Hematopoietic multipotent progenitor cell treated with erythropoietin and hydrocortisone succinate and interleukin-3 and kit ligand, for 6 days (in vitro differentiated cells): Measurements from ENCODE around the gene CXCR5.

ENCODE experiments used
- DNase-seq: peaks from one replicate; pipeline ENCODE4 v3.0.0-alpha.2; 2015

The CXCR5 gene

GRCh38 chr11:118877487-118878162, 6.1 kb upstream of the CXCR5 start:
- no peak for DNase-seq

- peak; percentile 35 for DNase-seq
Measured at GRCh38 chr11:118878163-118878563, 5.5 kb upstream of the CXCR5 start.

GRCh38 chr11:118881228-118881627, 2.5 kb upstream of the CXCR5 start:
- DNase-seq, result no peak

GRCh38 chr11:118882491-118882890, 1.2 kb upstream of the CXCR5 start:
- DNase-seq, result peak; percentile 35

GRCh38 chr11:118883004-118883367, 706 bp upstream of the CXCR5 start:
- DNase-seq, result no peak

GRCh38 chr11:118884875-118885274, 1.2 kb downstream of the CXCR5 start:
- no peak for DNase-seq

GRCh38 chr11:118885319-118885718, 1.6 kb downstream of the CXCR5 start:
- DNase-seq, result no peak

- DNase-seq, result no peak
Measured at GRCh38 chr11:118885831-118886565, 2.3 kb downstream of the CXCR5 start.

- DNase-seq, result no peak
Measured at GRCh38 chr11:118886681-118887111, 3.0 kb downstream of the CXCR5 start.

GRCh38 chr11:118887206-118887605, 3.5 kb downstream of the CXCR5 start:
- DNase-seq, result no peak

GRCh38 chr11:118888398-118888797, 4.7 kb downstream of the CXCR5 start:
- no peak for DNase-seq

- DNase-seq, result no peak
Measured at GRCh38 chr11:118889797-118890196, 6.1 kb downstream of the CXCR5 start.

GRCh38 chr11:118892514-118892913, 8.8 kb downstream of the CXCR5 start:
- DNase-seq, result no peak

- no peak for DNase-seq
Measured at GRCh38 chr11:118892964-118893363, 9.3 kb downstream of the CXCR5 start.

GRCh38 chr11:118893662-118894061, 10.0 kb downstream of the CXCR5 start:
- no peak for DNase-seq

GRCh38 chr11:118894192-118894591, 10.5 kb downstream of the CXCR5 start:
- DNase-seq, result no peak

GRCh38 chr11:118895093-118896039, 11.7 kb downstream of the CXCR5 start:
- no peak for DNase-seq

- DNase-seq, result no peak
Measured at GRCh38 chr11:118896472-118896913, 12.8 kb downstream of the CXCR5 start.

GRCh38 chr11:118896921-118897591, 13.4 kb downstream of the CXCR5 start:
- no peak for DNase-seq

- no peak for DNase-seq
Measured at GRCh38 chr11:118897721-118898310, 14.1 kb downstream of the CXCR5 start.

- no peak for DNase-seq
Measured at GRCh38 chr11:118898400-118899295, 15.0 kb downstream of the CXCR5 start.
